GM23248 (cell line): Measurements from ENCODE around the gene FAM53A.

Experiments
- EZH2 ChIP-seq: fragments of 200-600 bp; sonication (generic); IDR thresholded peaks from 2 replicates; pipeline ENCODE4 v1.6.1; 2018; ENCODE audit warnings: antibody characterized with exemption, mild to moderate bottlenecking; ENCODE audit not compliant: insufficient read depth, poor library complexity, severe bottlenecking
- EZH2phosphoT487 ChIP-seq: fragments of 200-600 bp; sonication (generic); IDR thresholded peaks from 2 replicates; pipeline ENCODE4 v1.6.1; 2018; ENCODE audit warnings: antibody characterized with exemption, moderate library complexity, mild to moderate bottlenecking, low read depth; ENCODE audit not compliant: insufficient read depth

DNA sequence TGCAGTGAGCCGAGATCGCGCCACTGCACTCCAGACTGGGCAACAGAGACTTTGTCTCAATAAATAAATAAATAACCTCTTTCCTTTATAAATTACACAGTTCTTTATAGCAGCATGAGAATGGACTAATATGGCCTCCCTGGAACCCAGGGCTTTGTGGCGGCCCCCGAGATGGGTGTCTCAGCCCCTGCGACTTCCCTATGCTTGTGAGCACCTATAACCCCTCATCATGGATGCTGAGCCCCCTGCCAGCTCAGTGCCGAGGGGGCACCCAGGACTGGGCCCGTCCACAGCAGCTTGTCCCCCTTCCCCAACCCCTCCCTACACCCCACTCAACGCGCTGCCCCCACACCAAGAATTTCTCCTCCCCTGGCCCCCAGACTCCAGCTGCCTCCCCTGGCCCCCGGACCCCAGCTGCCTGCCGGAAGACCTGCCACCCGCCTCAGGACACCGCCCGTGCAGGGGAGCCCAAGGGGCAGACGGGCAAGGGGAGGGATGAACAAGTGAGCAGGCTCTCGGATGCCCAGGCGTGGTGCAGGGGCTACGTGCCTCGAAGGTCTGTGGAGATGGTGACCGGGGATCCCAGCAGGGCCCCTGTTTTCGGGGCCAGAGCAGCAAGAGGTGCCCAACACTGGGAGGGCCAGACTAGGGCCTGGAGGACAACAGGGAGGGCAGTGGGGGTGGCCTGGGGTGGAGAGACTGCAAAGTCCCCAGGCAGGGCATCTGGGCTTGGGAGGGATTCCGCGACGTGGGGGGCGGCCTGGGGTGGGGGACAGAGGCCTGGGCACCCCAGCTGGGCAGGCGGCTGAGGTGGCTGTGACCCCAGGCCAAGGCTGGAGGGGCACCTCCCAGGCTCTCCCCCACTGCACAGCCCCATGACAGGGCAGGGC is 74.0 kb downstream of the FAM53A start:
- no peak for TF ChIP-seq EZH2
- no peak for TF ChIP-seq EZH2phosphoT487
